ENCODE results near the gene TRIAP1.

DNA sequence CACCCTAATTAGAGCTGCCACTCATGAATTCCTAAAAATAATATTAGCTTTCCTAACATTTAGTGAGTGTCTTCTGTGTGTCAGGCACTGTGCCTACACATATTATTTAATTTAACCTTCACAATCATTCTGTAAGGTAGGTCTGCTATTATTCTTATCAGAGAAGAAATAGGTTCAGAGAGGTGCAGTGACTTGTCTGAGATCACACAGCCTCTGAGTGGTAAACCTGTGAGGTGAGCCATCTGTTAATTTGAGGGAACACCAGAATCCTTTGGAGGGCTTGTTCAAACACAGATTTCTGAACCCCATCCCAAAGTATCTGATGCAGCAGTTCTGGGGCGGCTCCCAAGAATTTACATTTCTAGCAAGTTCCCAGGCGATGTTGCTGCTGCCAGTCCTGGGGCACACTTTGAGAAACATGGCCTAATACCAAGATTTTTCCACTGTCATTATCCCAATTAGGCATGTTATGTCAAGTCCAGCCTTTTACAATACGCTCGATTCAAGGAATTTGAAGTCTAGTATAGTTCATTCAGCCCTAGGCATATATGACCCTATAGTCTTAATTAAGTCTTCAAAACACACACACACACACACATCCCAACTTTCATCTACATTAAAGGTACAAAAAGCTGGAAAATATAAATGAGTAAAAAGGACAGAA lies 28.1 kb downstream of the TRIAP1 start:
- TF ChIP-seq, protein P1, sequence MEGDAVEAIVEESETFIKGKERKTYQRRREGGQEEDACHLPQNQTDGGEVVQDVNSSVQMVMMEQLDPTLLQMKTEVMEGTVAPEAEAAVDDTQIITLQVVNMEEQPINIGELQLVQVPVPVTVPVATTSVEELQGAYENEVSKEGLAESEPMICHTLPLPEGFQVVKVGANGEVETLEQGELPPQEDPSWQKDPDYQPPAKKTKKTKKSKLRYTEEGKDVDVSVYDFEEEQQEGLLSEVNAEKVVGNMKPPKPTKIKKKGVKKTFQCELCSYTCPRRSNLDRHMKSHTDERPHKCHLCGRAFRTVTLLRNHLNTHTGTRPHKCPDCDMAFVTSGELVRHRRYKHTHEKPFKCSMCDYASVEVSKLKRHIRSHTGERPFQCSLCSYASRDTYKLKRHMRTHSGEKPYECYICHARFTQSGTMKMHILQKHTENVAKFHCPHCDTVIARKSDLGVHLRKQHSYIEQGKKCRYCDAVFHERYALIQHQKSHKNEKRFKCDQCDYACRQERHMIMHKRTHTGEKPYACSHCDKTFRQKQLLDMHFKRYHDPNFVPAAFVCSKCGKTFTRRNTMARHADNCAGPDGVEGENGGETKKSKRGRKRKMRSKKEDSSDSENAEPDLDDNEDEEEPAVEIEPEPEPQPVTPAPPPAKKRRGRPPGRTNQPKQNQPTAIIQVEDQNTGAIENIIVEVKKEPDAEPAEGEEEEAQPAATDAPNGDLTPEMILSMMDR (IDR thresholded peaks at IDR 0.05), result no peak
- no peak for TF ChIP-seq POLR2A (IDR thresholded peaks at IDR 0.05)
- no peak for TF ChIP-seq POLR2AphosphoS5 (IDR thresholded peaks at IDR 0.05)
